ENCODE results near the gene IFFO2. TPM values are rescaled to one million over a fixed set of nuclear protein-coding genes. Genes with fewer than 3 reads are reported as not detected.

Gene IFFO2
- total and polyA plus RNA-seq, 2 of the 13 experiments (the other 11 are each of a cell fraction or from before 2014, with no cell fraction given), result 7.3 to 16.7 TPM

- no peak for TF ChIP-seq DBP (CRISPR knock-in tag; IDR thresholded peaks at IDR 0.05; ENCODE audit: not compliant biosample characterization)
- no peak for TF ChIP-seq ZNF10 (CRISPR knock-in tag; IDR thresholded peaks at IDR 0.05; ENCODE audit: borderline replicate concordance, low read depth)
- no peak for TF ChIP-seq RBM22 (optimal IDR thresholded peaks at IDR 0.05; ENCODE audit: low read length)
- no peak for TF ChIP-seq TARDBP (CRISPR knock-in tag; IDR thresholded peaks at IDR 0.05)
- no peak for TF ChIP-seq ZNF296 (CRISPR knock-in tag; conservative IDR thresholded peaks at IDR 0.05)
- no peak for TF ChIP-seq SKIL (CRISPR knock-in tag; IDR thresholded peaks at IDR 0.05; ENCODE audit: borderline replicate concordance)
- TF ChIP-seq PHF8 (CRISPR knock-in tag; IDR thresholded peaks at IDR 0.05), result peak; percentile 53; the same call in 1 of the 2 replicates
- TF ChIP-seq PHF21A (CRISPR knock-in tag; IDR thresholded peaks at IDR 0.05), result peak; percentile 97
- no peak for TF ChIP-seq MIER3 (CRISPR knock-in tag; IDR thresholded peaks at IDR 0.05; ENCODE audit: borderline replicate concordance)
- TF ChIP-seq ZNF317 (CRISPR knock-in tag; IDR thresholded peaks at IDR 0.05), result peak; percentile 61; the same call in 1 of the 2 replicates
- TF ChIP-seq ZNF552 (CRISPR knock-in tag; IDR thresholded peaks at IDR 0.05; ENCODE audit: borderline replicate concordance), result no peak
- no peak for TF ChIP-seq NR1H2 (CRISPR knock-in tag; IDR thresholded peaks at IDR 0.05; ENCODE audit: borderline replicate concordance, low read depth)
- TF ChIP-seq ZMAT5 (CRISPR knock-in tag; IDR thresholded peaks at IDR 0.05; ENCODE audit: borderline replicate concordance, low read depth), result no peak
- TF ChIP-seq ZNF546 (CRISPR knock-in tag; conservative IDR thresholded peaks at IDR 0.05), result peak; percentile 43; the same call in 1 of the 2 replicates
- TF ChIP-seq ZNF280B (CRISPR knock-in tag; IDR thresholded peaks at IDR 0.05; ENCODE audit: borderline replicate concordance), result peak; percentile 66; the same call in 1 of the 2 replicates
- TF ChIP-seq NFAT5 (CRISPR knock-in tag; IDR thresholded peaks at IDR 0.05), result no peak
- 0 out of 2 replicates have a peak, but pooled peaks have one; percentile 35 for TF ChIP-seq ZBTB20 (CRISPR knock-in tag; IDR thresholded peaks at IDR 0.05; ENCODE audit: borderline replicate concordance, low read depth)
- TF ChIP-seq XBP1 (CRISPR knock-in tag; IDR thresholded peaks at IDR 0.05), result no peak
Observed at GRCh38 chr1:18902523-18903290, 53.8 kb downstream of the IFFO2 start, which contains the start of gene ALDH4A1 (continued).
